BE2C (cell line): Measurements from ENCODE around the gene CEND1.
"Not testable (repeated sequence)": the region's sequence is repeated elsewhere in the genome, so short reads cannot be mapped to it uniquely, and the experiment has no call there.

Experiments used
- DNase-seq: peaks from one replicate; pipeline ENCODE4 v3.0.0-alpha.2; 2020
- H3K27me3 ChIP-seq: fragments of 250-450 bp; sonication (Bioruptor Pico); 2 replicates; pipeline ENCODE4 v1.5.1; 2020; ENCODE audit warnings: mild to moderate bottlenecking
- H3K36me3 ChIP-seq: fragments of 250-450 bp; sonication (Bioruptor Pico); 2 replicates; pipeline ENCODE4 v1.5.1; 2020; ENCODE audit warnings: mild to moderate bottlenecking
- H3K4me1 ChIP-seq: fragments of 250-450 bp; sonication (Bioruptor Pico); 2 replicates; pipeline ENCODE4 v1.5.1; 2020
- H3K4me3 ChIP-seq: 2 replicates; pipeline ENCODE4 v1.5.1; 2011; ENCODE audit warnings: low read depth, low read length
- H3K9me3 ChIP-seq: fragments of 250-450 bp; sonication (Bioruptor Pico); 2 replicates; pipeline ENCODE4 v1.5.1; 2020
- CTCF ChIP-seq: IDR thresholded peaks from 2 replicates; pipeline ENCODE4 v1.5.1; 2012; ENCODE audit warnings: mild to moderate bottlenecking, low read depth, low read length

The CEND1 gene

GRCh38 chr11:742571-743201, 47.2 kb downstream of the CEND1 start:
- no peak overlapping the region for H3K4me3 ChIP-seq

GRCh38 chr11:742156-742546, 47.7 kb downstream of the CEND1 start:
- DNase-seq, result no peak
- no peak for TF ChIP-seq CTCF
- Histone ChIP-seq H3K9me3 (no peaks in the 10 kb centered on the region), H3K27me3 (no peaks in the 10 kb centered on the region), H3K4me3 (no peak overlapping the region), H3K4me1 (no peaks in the 10 kb centered on the region), H3K36me3 (no peaks in the 10 kb centered on the region)

More at GRCh38 chr11:742571-743201, 47.2 kb downstream of the CEND1 start:
- no peaks in the 10 kb centered on the region for H3K4me1 ChIP-seq
- no peaks in the 10 kb centered on the region for H3K9me3 ChIP-seq
- no peaks in the 10 kb centered on the region for H3K27me3 ChIP-seq
- TF ChIP-seq CTCF, result no peak
- H3K36me3 ChIP-seq, result no peaks in the 10 kb centered on the region; the same call in 1 of the 2 replicates
- DNase-seq, result no peak

GRCh38 chr11:737899-738298, 52.0 kb downstream of the CEND1 start:
- DNase-seq, H3K4me1 ChIP-seq, H3K36me3 ChIP-seq, H3K27me3 ChIP-seq, H3K4me3 ChIP-seq, H3K9me3 ChIP-seq: not testable (repeated sequence)

GRCh38 chr11:737366-737765, 52.5 kb downstream of the CEND1 start:
- no peaks in the 10 kb centered on the region for H3K36me3 ChIP-seq
- TF ChIP-seq CTCF, result no peak
- H3K4me1 ChIP-seq, result no peaks in the 10 kb centered on the region
- DNase-seq, result no peak
- no peaks in the 10 kb centered on the region for H3K27me3 ChIP-seq
- H3K9me3 ChIP-seq, result no peaks in the 10 kb centered on the region
- H3K4me3 ChIP-seq, result no peak overlapping the region
